GM12878 (cell line): ENCODE results near the gene LAMB4.

Experiments used
- CTCF ChIP-seq, 3 experiments: IDR thresholded peaks in 2 of 3; conservative IDR thresholded peaks in 1 of 3; 2 replicates each; pipeline ENCODE4 v1.5.1; 2011; ENCODE audit warnings: low read depth in 3 of 3, low read length in 3 of 3, mild to moderate bottlenecking in 3 of 3, control low read depth in 2 of 3, moderate library complexity in 2 of 3, inconsistent platforms in 1 of 3, mixed read lengths in 1 of 3; ENCODE audit not compliant: control insufficient read depth in 2 of 3, insufficient read depth in 1 of 3; ENCODE audit errors: extremely low read depth in 1 of 3
- LARP7 ChIP-seq: fragments of 450-650 bp; IDR thresholded peaks from 2 replicates; pipeline ENCODE4 v1.6.1; 2017; ENCODE audit warnings: mild to moderate bottlenecking
- MYC ChIP-seq: IDR thresholded peaks from 2 replicates; pipeline ENCODE4 v1.6.1; 2011; ENCODE audit warnings: mild to moderate bottlenecking, low read length, moderate library complexity, inconsistent platforms; ENCODE audit not compliant: insufficient read depth, insufficient replicate concordance, insufficient read length, severe bottlenecking
- NR2C2 ChIP-seq: IDR thresholded peaks from 2 replicates; pipeline ENCODE4 v1.6.1; 2011; ENCODE audit warnings: borderline replicate concordance, low read depth; ENCODE audit not compliant: control insufficient read depth, insufficient read length
- POLR2A ChIP-seq: IDR thresholded peaks from 2 replicates; pipeline ENCODE4 v1.6.1; 2011; ENCODE audit warnings: low read depth, mild to moderate bottlenecking, low read length
- RB1 ChIP-seq: fragments of 450-650 bp; formaldehyde crosslinking; IDR thresholded peaks from 2 replicates; pipeline ENCODE4 v1.6.1; 2017; ENCODE audit warnings: mild to moderate bottlenecking, borderline replicate concordance
- SREBF2 ChIP-seq: IDR thresholded peaks from 2 replicates; pipeline ENCODE4 v1.6.1; 2012; ENCODE audit warnings: mild to moderate bottlenecking, low read length
- TARDBP ChIP-seq: IDR thresholded peaks from 2 replicates; pipeline ENCODE4 v1.6.1; 2016; ENCODE audit warnings: borderline replicate concordance

DNA sequence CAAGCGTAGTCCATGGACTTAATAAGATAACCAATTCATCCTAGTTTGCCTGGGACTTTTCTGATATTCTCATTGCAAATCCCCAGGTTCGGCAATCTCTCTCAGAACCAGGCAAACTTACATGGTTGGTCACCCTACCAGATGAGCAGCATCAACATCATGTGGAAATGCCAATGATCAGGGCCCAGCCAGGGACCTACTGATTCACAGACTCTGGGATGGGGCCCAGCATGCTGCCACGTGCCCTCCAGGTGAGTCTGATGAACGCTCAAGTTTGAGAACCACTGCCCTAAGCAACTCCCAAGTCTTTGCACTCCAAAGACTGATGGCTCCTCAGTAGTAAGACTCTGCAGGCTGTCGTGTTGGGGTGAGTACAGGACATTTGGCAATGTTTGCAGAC lies 2.7 kb downstream of the LAMB4 start:
- no peak for TF ChIP-seq LARP7
- TF ChIP-seq CTCF (IDR thresholded peaks at IDR 0.05 in 2 of 3, conservative IDR thresholded peaks at IDR 0.05 in 1 of 3; ENCODE audit: control insufficient read depth in 2 of 3, extremely low read depth in 1 of 3, insufficient read depth in 1 of 3, low read depth in 3 of 3, low read length in 3 of 3), result no peak
- no peak for TF ChIP-seq POLR2A
- TF ChIP-seq SREBF2, result no peak
- TF ChIP-seq NR2C2, result no peak
- no peak for TF ChIP-seq RB1
- no peak for TF ChIP-seq MYC
- TF ChIP-seq TARDBP, result no peak
